ENCODE results near the gene NLRP3.
"Not testable (repeated sequence)": the region's sequence is repeated elsewhere in the genome, so short reads cannot be mapped to it uniquely, and the experiment has no call there.

Gene NLRP3

GRCh38 chr1:247440001-247440620, 24.1 kb downstream of the NLRP3 start:
- no peak for DNase-seq

GRCh38 chr1:247441606-247442005, 25.6 kb downstream of the NLRP3 start:
- no peak for DNase-seq

GRCh38 chr1:247442164-247442563, 26.2 kb downstream of the NLRP3 start:
- no peak for DNase-seq

GRCh38 chr1:247443641-247444040, 27.7 kb downstream of the NLRP3 start:
- no peak for DNase-seq

- no peak for DNase-seq
Measured at GRCh38 chr1:247444571-247444970, 28.6 kb downstream of the NLRP3 start.

GRCh38 chr1:247445526-247446356, 29.8 kb downstream of the NLRP3 start:
- DNase-seq, result no peak

GRCh38 chr1:247447162-247447909, 31.4 kb downstream of the NLRP3 start:
- no peak for DNase-seq

- DNase-seq, result no peak
Measured at GRCh38 chr1:247448107-247448791, 32.3 kb downstream of the NLRP3 start.

- DNase-seq, result no peak
Measured at GRCh38 chr1:247451388-247452010, 35.5 kb downstream of the NLRP3 start.

- no peak for DNase-seq
Measured at GRCh38 chr1:247452447-247453039, 36.6 kb downstream of the NLRP3 start.

GRCh38 chr1:247453245-247453644, 37.3 kb downstream of the NLRP3 start:
- DNase-seq, result no peak

- DNase-seq, result no peak
Measured at GRCh38 chr1:247453997-247454396, 38.0 kb downstream of the NLRP3 start.

- no peak for DNase-seq
Measured at GRCh38 chr1:247456021-247456420, 40.0 kb downstream of the NLRP3 start.

GRCh38 chr1:247456914-247457639, 41.1 kb downstream of the NLRP3 start:
- DNase-seq, result no peak

GRCh38 chr1:247459507-247459906, 43.5 kb downstream of the NLRP3 start:
- no peak for DNase-seq

- DNase-seq, result no peak
Measured at GRCh38 chr1:247465796-247466195, 49.8 kb downstream of the NLRP3 start.

GRCh38 chr1:247467129-247467528, 51.2 kb downstream of the NLRP3 start:
- DNase-seq, result no peak

- no peak for DNase-seq
Measured at GRCh38 chr1:247468481-247469140, 52.6 kb downstream of the NLRP3 start.

- no peak for DNase-seq
Measured at GRCh38 chr1:247469141-247469535, 53.2 kb downstream of the NLRP3 start.

- DNase-seq, result not testable (repeated sequence)
Measured at GRCh38 chr1:247470942-247471429, 55.0 kb downstream of the NLRP3 start.
